Fibroblast of villous mesenchyme (primary cell): ENCODE results near the gene CCL8. TPM values are rescaled to one million over a fixed set of nuclear protein-coding genes. Genes with fewer than 3 reads are reported as not detected.
"Not testable (repeated sequence)": the region's sequence is repeated elsewhere in the genome, so short reads cannot be mapped to it uniquely, and the experiment has no call there.

Experiments used
- DNase-seq: peaks from one replicate; pipeline ENCODE4 v3.0.0-alpha.2; 2010; ENCODE audit warnings: low read depth
- H3K4me3 ChIP-seq: 2 replicates; pipeline ENCODE4 v1.5.1; 2011; ENCODE audit warnings: low read depth, mild to moderate bottlenecking, low read length
- total RNA-seq: library from RNA; depleted of rRNA; stranded (reverse); fragments of >200 nt; gene quantifications from 2 replicates; pipeline ENCODE4 v1.2.3, GENCODE V29; 2012
- TF ChIP-seq, protein P1 (sequence below): IDR thresholded peaks from 2 replicates; pipeline ENCODE4 v1.5.1; 2012; ENCODE audit warnings: low read depth, mild to moderate bottlenecking, low read length; ENCODE audit not compliant: insufficient read depth

The CCL8 gene
- total RNA-seq, 1 donor: not detected

DNA sequence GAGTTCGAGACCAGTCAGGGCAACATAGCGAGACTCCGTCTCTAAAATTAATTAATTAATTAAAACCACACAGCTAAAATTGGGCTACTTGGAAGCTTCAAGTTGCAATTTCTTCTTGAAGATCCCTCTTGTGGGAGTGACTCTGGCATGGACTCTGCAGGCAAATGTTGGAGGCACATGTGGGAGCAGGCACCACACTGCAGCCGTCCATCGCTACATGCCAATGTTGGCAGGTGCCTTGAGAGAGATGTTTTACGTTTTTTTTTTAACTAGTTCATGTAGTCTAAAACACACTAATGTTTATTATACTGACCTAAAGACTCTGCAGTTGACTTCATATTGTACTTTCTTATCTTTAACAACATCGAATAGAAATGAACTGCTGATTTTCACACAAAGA is 7.9 kb upstream of the CCL8 start:
- no peak for DNase-seq
- H3K4me3 ChIP-seq: no peak overlapping the region
- TF ChIP-seq, protein P1, sequence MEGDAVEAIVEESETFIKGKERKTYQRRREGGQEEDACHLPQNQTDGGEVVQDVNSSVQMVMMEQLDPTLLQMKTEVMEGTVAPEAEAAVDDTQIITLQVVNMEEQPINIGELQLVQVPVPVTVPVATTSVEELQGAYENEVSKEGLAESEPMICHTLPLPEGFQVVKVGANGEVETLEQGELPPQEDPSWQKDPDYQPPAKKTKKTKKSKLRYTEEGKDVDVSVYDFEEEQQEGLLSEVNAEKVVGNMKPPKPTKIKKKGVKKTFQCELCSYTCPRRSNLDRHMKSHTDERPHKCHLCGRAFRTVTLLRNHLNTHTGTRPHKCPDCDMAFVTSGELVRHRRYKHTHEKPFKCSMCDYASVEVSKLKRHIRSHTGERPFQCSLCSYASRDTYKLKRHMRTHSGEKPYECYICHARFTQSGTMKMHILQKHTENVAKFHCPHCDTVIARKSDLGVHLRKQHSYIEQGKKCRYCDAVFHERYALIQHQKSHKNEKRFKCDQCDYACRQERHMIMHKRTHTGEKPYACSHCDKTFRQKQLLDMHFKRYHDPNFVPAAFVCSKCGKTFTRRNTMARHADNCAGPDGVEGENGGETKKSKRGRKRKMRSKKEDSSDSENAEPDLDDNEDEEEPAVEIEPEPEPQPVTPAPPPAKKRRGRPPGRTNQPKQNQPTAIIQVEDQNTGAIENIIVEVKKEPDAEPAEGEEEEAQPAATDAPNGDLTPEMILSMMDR: no peak

DNA sequence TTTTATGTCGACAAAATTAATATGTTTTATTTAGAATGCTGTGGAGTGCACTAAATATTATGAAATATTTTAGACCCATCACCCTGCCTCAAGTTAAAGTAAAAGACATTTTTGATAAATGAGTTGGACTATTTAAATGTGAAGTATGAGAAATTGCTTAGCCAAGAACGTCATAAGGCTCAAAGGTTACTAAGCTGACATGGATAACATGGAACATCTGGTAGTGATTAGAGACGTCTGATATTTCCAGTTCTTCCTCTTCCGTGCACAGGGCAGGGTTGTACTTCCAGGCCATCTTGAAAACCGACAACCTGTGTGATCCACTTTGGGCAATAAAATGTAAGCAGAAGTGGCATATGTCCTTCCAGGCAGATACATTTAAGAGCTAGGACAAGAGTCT is 7.2 kb upstream of the CCL8 start:
- TF ChIP-seq, protein P1: no peak
- DNase-seq: peak; percentile 82
- H3K4me3 ChIP-seq: no peak overlapping the region

- no peak overlapping the region for H3K4me3 ChIP-seq
- peak; percentile 73 for DNase-seq
- TF ChIP-seq, protein P1: no peak
These were observed 6.1 kb upstream of the CCL8 start for GRCh38 chr17:34313164-34313563.

DNA sequence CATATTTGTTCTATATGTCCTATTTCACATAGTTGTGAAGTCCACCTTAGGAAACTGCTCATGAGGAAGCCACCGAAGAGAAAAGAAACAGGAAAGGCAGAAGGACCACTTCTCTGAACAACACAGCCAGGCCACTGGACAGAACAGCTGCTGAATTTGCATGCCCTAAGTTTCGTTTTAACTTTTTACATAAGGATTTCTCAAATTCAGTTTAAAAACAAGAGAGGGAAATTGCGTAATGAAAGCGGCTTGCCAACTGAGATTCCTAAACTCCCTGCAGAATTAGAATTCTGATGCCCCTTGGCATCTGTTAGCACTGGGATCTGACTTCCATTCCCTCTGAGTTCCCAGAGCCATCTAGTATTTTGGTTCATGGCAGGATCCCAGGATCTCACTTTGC is 5.0 kb upstream of the CCL8 start:
- peak; percentile 67 for DNase-seq
- no peak overlapping the region for H3K4me3 ChIP-seq
- TF ChIP-seq, protein P1: no peak

DNA sequence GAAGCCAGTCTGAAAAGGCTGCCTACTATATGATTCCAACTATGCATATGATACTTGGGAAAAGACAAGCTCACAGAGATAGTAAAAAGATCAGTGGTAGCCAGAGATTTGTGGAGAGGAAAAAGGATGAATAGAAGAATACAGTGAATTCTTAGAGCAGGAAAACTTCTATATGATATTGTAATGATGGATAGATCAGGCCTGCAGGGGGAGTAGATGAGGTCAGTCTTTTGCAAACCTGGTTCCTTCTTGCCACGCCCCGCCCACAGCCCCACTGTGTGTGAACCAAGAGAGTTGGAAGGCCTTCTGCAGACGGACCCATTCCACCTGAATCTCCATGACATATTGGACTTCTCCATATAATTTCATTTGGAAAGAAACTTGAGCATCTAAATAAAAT is 761 bp upstream of the CCL8 start:
- H3K4me3 ChIP-seq: no peak overlapping the region
- TF ChIP-seq, protein P1: no peak
- DNase-seq: no peak

GRCh38 chr17:34321964-34322363 is 2.7 kb downstream of the CCL8 start:
- TF ChIP-seq, protein P1: no peak
- H3K4me3 ChIP-seq: no peak overlapping the region
- DNase-seq: no peak

- peak; percentile 84 for DNase-seq
- H3K4me3 ChIP-seq: not testable (repeated sequence)
These were observed 8.3 kb downstream of the CCL8 start for GRCh38 chr17:34327580-34327979.

DNA sequence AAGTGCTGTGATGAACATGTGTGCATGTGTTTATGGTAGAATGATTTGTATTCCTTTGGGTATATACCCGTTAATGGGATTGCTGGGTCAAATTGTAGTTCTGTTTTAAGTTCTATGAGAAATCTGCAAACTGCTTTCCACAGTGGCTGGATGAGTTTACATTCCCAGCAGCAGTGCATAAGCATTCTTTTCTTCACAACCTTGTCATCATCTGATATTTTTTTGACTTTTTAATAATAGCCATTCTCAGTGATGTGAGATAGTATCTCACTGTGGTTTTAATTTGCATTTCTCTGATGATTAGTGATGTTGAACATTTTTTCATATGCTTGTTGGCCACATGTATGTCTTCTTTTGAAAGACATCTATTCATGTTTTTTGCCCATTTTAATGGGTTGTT is 18.5 kb downstream of the CCL8 start:
- TF ChIP-seq, protein P1: no peak
- DNase-seq: peak; percentile 56
- no peak overlapping the region for H3K4me3 ChIP-seq
